Mesenchymal stem cell (in vitro differentiated cells and primary cell): ENCODE results near the gene PRKCQ.

Experiments
- DNase-seq: peaks from one replicate; pipeline ENCODE4 v3.0.0-alpha.2; 2013
- H2AFZ ChIP-seq: one replicate; pipeline ENCODE4 v1.6.1; 2013; ENCODE audit warnings: low read depth, mild to moderate bottlenecking, control low read depth, inconsistent platforms, low read length, moderate library complexity
- H2AK5ac ChIP-seq: 2 replicates; pipeline ENCODE4 v1.6.1; 2013; ENCODE audit warnings: low read length, moderate library complexity, mild to moderate bottlenecking, inconsistent platforms; ENCODE audit not compliant: severe bottlenecking
- H2BK120ac ChIP-seq: one replicate; pipeline ENCODE4 v1.6.1; 2013; ENCODE audit warnings: low read depth, mild to moderate bottlenecking, inconsistent platforms, low read length, moderate library complexity
- H2BK12ac ChIP-seq, 2 experiments: one replicate each; pipeline ENCODE4 v1.6.1; 2013; ENCODE audit warnings: inconsistent platforms in 2 of 2, low read length in 2 of 2, mild to moderate bottlenecking in 2 of 2, moderate library complexity in 2 of 2, control low read depth in 1 of 2
- H2BK15ac ChIP-seq: one replicate; pipeline ENCODE4 v1.6.1; 2013; ENCODE audit warnings: mild to moderate bottlenecking, low read depth, inconsistent platforms; ENCODE audit not compliant: poor library complexity, severe bottlenecking
- H2BK5ac ChIP-seq: 2 replicates; pipeline ENCODE4 v1.6.1; 2013; ENCODE audit warnings: low read depth, mild to moderate bottlenecking, low read length, control low read depth, inconsistent platforms; ENCODE audit not compliant: poor library complexity, severe bottlenecking
- H3K14ac ChIP-seq, 2 experiments: one replicate each; pipeline ENCODE4 v1.6.1; 2013; ENCODE audit warnings: inconsistent platforms in 2 of 2, low read length in 2 of 2, control low read depth in 1 of 2, mild to moderate bottlenecking in 1 of 2, moderate library complexity in 1 of 2
- H3K18ac ChIP-seq, 2 experiments: one replicate each; pipeline ENCODE4 v1.6.1; 2013; ENCODE audit warnings: inconsistent platforms in 2 of 2, low read length in 2 of 2, control low read depth in 1 of 2, low read depth in 1 of 2, mild to moderate bottlenecking in 1 of 2
- H3K23ac ChIP-seq, 2 experiments: one replicate each; pipeline ENCODE4 v1.6.1; 2013; ENCODE audit warnings: inconsistent platforms in 2 of 2, low read length in 2 of 2, mild to moderate bottlenecking in 2 of 2, moderate library complexity in 2 of 2, control low read depth in 1 of 2
- H3K27ac ChIP-seq: 2 replicates; pipeline ENCODE4 v1.5.1; 2013; ENCODE audit warnings: mild to moderate bottlenecking, moderate library complexity, low read length, control low read depth, inconsistent platforms; ENCODE audit not compliant: poor library complexity, severe bottlenecking
- H3K27me3 ChIP-seq, 2 experiments: 2 replicates each; pipeline versions ENCODE4 v1.6.1 to v1.7.0; 2013; ENCODE audit warnings: low read length in 2 of 2, mild to moderate bottlenecking in 2 of 2, moderate library complexity in 2 of 2, control low read depth in 1 of 2, inconsistent platforms in 1 of 2; ENCODE audit not compliant: control insufficient read depth in 1 of 2, insufficient read depth in 1 of 2
- H3K36me3 ChIP-seq, 2 experiments: 2 replicates each; pipeline versions ENCODE4 v1.6.1 to v1.7.0; 2013; ENCODE audit warnings: low read length in 2 of 2, control low read depth in 1 of 2, inconsistent platforms in 1 of 2, low read depth in 1 of 2, mild to moderate bottlenecking in 1 of 2; ENCODE audit not compliant: insufficient read depth in 2 of 2, control insufficient read depth in 1 of 2
- H3K4ac ChIP-seq, 2 experiments: one replicate each; pipeline ENCODE4 v1.6.1; 2013; ENCODE audit warnings: inconsistent platforms in 2 of 2, low read length in 2 of 2, mild to moderate bottlenecking in 2 of 2, moderate library complexity in 2 of 2, control low read depth in 1 of 2, low read depth in 1 of 2
- H3K4me1 ChIP-seq: 2 replicates; pipeline ENCODE4 v1.6.1; 2013; ENCODE audit warnings: low read depth, low read length, control low read depth; ENCODE audit not compliant: control insufficient read depth, insufficient read depth
- H3K4me2 ChIP-seq: 2 replicates; pipeline ENCODE4 v1.6.1; 2013; ENCODE audit warnings: low read length, mild to moderate bottlenecking, inconsistent platforms; ENCODE audit not compliant: poor library complexity, severe bottlenecking
- H3K4me3 ChIP-seq, 2 experiments: 2 replicates each; pipeline versions ENCODE4 v1.5.1 to v1.7.0; 2013; ENCODE audit warnings: low read length in 2 of 2, mild to moderate bottlenecking in 2 of 2, control low read depth in 1 of 2, low read depth in 1 of 2; ENCODE audit not compliant: insufficient read depth in 1 of 2
- H3K79me1 ChIP-seq: replicated peaks from 2 replicates; pipeline ENCODE4 v1.6.1; 2013; ENCODE audit warnings: mild to moderate bottlenecking, control low read depth, low read length, inconsistent platforms; ENCODE audit not compliant: poor library complexity, severe bottlenecking
- H3K9ac ChIP-seq: 2 replicates; pipeline ENCODE4 v1.7.0; 2013; ENCODE audit warnings: mild to moderate bottlenecking, low read length, moderate library complexity
- H3K9me3 ChIP-seq: 2 replicates; pipeline ENCODE4 v1.7.0; 2013; ENCODE audit warnings: mild to moderate bottlenecking, low read length; ENCODE audit not compliant: control insufficient read depth
- H4K8ac ChIP-seq: one replicate; pipeline ENCODE4 v1.6.1; 2013; ENCODE audit warnings: inconsistent platforms, mild to moderate bottlenecking, low read length, moderate library complexity
- H4K91ac ChIP-seq: one replicate; pipeline ENCODE4 v1.6.1; 2013; ENCODE audit warnings: mild to moderate bottlenecking, low read length, inconsistent platforms
- WGBS: methylation state at CpG from one replicate; pipeline ENCODE4 v1.1.7; 2013; ENCODE audit warnings: mixed read lengths; 5-methylcytosine and 5-hydroxymethylcytosine counted together

The PRKCQ gene

GRCh38 chr10:6591668-6592067 is 11.6 kb upstream of the PRKCQ start:
- Histone ChIP-seq H3K23ac (no peak overlapping the region), H3K4me3 (no peak overlapping the region)
- DNase-seq: no peak

DNA sequence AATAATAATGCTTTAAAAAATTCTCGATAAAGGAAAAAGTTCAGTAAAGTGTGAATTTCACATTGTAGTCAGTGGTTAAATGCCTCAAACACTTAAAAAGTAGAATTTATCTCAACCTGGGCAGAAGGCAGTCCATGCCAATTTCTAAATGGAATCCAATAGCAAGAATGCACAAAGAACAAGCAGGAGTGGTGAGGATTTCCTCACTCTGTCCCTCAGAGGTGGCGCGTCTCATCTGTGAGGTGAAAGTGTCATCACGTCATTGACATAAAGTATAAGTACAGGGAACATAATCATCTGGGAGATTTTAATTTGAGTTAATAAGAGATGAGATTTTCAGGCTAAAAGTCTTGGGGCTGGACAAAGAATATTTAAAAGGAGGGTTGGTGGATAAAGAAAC is 10.0 kb upstream of the PRKCQ start:
- WGBS: 95% methylated on average over 4 of the region's 4 CpGs
- no peak overlapping the region for H3K14ac ChIP-seq
- no peak overlapping the region for H2BK120ac ChIP-seq
- no peak overlapping the region for H3K27ac ChIP-seq
- H2BK15ac ChIP-seq: no peak overlapping the region
- no peak overlapping the region for H3K23ac ChIP-seq
- H3K4me3 ChIP-seq: no peak overlapping the region
- peaks cover 0 to 36% of the 10 kb centered on the region in 2 experiments for H3K27me3 ChIP-seq
- no peaks in the 10 kb centered on the region for H3K79me1 ChIP-seq
- H3K36me3 ChIP-seq: no peaks in the 10 kb centered on the region
- H4K91ac ChIP-seq: no peak overlapping the region
- H3K18ac ChIP-seq: no peak overlapping the region
- no peak for DNase-seq
- no peaks in the 10 kb centered on the region for H3K9me3 ChIP-seq
- no peak overlapping the region for H2AFZ ChIP-seq
- no peak overlapping the region for H3K4ac ChIP-seq
- H2BK5ac ChIP-seq: no peak overlapping the region
- H3K4me1 ChIP-seq: no peaks in the 10 kb centered on the region
- no peak overlapping the region for H3K9ac ChIP-seq
- no peak overlapping the region for H3K4me2 ChIP-seq
- H4K8ac ChIP-seq: no peak overlapping the region
- H2AK5ac ChIP-seq: no peak overlapping the region
- H2BK12ac ChIP-seq: no peak overlapping the region

More at GRCh38 chr10:6591668-6592067, 11.6 kb upstream of the PRKCQ start:
- no peak overlapping the region for H3K9ac ChIP-seq
- no peaks in the 10 kb centered on the region for H3K9me3 ChIP-seq
- no peak overlapping the region for H3K14ac ChIP-seq
- H2AFZ ChIP-seq: no peak overlapping the region
- H3K79me1 ChIP-seq: no peaks in the 10 kb centered on the region
- H3K4me2 ChIP-seq: no peak overlapping the region
- no peak overlapping the region for H4K8ac ChIP-seq
- no peak overlapping the region for H2BK120ac ChIP-seq
- no peak overlapping the region for H4K91ac ChIP-seq
- no peak overlapping the region for H3K27ac ChIP-seq
- H3K4ac ChIP-seq: no peak overlapping the region
- no peaks in the 10 kb centered on the region for H3K4me1 ChIP-seq
- H2BK5ac ChIP-seq: no peak overlapping the region
- H2BK12ac ChIP-seq: no peak overlapping the region
- peaks cover 0 to 36% of the 10 kb centered on the region in 2 experiments for H3K27me3 ChIP-seq
- no peak overlapping the region for H2BK15ac ChIP-seq
- no peaks in the 10 kb centered on the region for H3K36me3 ChIP-seq
- H3K18ac ChIP-seq: no peak overlapping the region
- no peak overlapping the region for H2AK5ac ChIP-seq
- 48% methylated on average over 2 of the region's 2 CpGs for WGBS

GRCh38 chr10:6589287-6590094 is 9.4 kb upstream of the PRKCQ start:
- Histone ChIP-seq H4K91ac (no peak overlapping the region), H3K4me1 (no peaks in the 10 kb centered on the region), H3K4ac (no peak overlapping the region), H3K14ac (no peak overlapping the region), H3K27me3 (peaks cover 0 to 36% of the 10 kb centered on the region in 2 experiments), H2BK5ac (no peak overlapping the region), H2AK5ac (no peak overlapping the region), H2AFZ (no peak overlapping the region), H2BK12ac (no peak overlapping the region), H2BK120ac (no peak overlapping the region), H3K18ac (no peak overlapping the region), H3K9ac (no peak overlapping the region), H3K9me3 (no peaks in the 10 kb centered on the region), H3K79me1 (no peaks in the 10 kb centered on the region), H4K8ac (no peak overlapping the region), H3K23ac (no peak overlapping the region), H3K27ac (no peak overlapping the region), H3K4me2 (no peak overlapping the region), H3K36me3 (no peaks in the 10 kb centered on the region), H2BK15ac (no peak overlapping the region), H3K4me3 (no peak overlapping the region)
- WGBS: 78% methylated on average over 10 of the region's 11 CpGs
- no peak for DNase-seq

DNA sequence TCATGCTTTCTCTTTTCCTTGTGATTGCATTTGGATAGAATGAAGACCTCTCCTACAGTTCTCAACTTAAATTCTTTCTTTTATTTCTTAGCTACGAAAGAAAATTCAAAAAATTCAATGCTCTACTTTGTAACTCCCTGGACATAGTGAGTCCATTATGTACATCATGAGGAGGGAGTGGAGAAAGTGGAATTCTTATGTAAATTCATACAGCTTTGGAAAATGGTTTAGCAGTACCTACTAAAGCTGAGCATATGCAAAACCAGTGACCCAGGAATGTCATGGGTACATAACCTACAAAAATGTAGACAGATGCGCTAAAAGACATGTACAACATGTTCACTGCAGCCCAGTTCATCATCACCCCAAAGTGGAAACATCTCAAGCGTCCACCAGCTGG is 8.8 kb upstream of the PRKCQ start:
- Histone ChIP-seq H4K8ac (no peak overlapping the region), H3K18ac (no peak overlapping the region), H3K4me1 (no peaks in the 10 kb centered on the region), H3K79me1 (no peaks in the 10 kb centered on the region), H3K4me3 (no peak overlapping the region), H2AFZ (no peak overlapping the region), H3K4ac (no peak overlapping the region), H3K4me2 (no peak overlapping the region), H2BK12ac (no peak overlapping the region), H3K23ac (no peak overlapping the region), H3K36me3 (no peaks in the 10 kb centered on the region), H2BK5ac (no peak overlapping the region), H2AK5ac (no peak overlapping the region), H2BK120ac (no peak overlapping the region), H3K27ac (no peak overlapping the region), H3K14ac (no peak overlapping the region), H4K91ac (no peak overlapping the region), H3K9ac (no peak overlapping the region), H2BK15ac (no peak overlapping the region), H3K27me3 (peaks cover 0 to 32% of the 10 kb centered on the region in 2 experiments), H3K9me3 (no peaks in the 10 kb centered on the region)
- 98% methylated on average over 2 of the region's 3 CpGs for WGBS
- DNase-seq: no peak
